ENCODE data around the gene EPHX1.
"Not testable (repeated sequence)": the region's sequence is repeated elsewhere in the genome, so short reads cannot be mapped to it uniquely, and the experiment has no call there.

EPHX1 gene

DNA sequence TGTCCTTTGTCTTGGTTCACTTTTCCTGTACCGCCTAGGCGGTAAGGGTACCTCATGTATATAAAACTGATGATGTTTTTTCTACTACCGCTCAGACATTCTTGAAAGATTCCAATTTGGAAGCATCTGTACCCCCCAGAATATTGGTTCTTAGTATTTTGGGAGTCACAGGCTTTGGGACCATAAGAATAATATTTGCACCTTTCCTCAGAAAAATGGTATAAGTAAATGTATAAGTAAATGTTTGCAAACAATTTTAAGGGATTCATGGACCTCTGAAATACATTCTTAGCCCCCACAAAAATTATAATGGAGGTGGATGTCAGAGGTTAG lies 31.6 kb upstream of the EPHX1 start:
- TF ChIP-seq, protein P1, sequence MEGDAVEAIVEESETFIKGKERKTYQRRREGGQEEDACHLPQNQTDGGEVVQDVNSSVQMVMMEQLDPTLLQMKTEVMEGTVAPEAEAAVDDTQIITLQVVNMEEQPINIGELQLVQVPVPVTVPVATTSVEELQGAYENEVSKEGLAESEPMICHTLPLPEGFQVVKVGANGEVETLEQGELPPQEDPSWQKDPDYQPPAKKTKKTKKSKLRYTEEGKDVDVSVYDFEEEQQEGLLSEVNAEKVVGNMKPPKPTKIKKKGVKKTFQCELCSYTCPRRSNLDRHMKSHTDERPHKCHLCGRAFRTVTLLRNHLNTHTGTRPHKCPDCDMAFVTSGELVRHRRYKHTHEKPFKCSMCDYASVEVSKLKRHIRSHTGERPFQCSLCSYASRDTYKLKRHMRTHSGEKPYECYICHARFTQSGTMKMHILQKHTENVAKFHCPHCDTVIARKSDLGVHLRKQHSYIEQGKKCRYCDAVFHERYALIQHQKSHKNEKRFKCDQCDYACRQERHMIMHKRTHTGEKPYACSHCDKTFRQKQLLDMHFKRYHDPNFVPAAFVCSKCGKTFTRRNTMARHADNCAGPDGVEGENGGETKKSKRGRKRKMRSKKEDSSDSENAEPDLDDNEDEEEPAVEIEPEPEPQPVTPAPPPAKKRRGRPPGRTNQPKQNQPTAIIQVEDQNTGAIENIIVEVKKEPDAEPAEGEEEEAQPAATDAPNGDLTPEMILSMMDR (IDR thresholded peaks at IDR 0.05; ENCODE audit: low read depth, low read length, poor library complexity, severe bottlenecking) = no peak
- TF ChIP-seq EZH2phosphoT487 (IDR thresholded peaks at IDR 0.05; ENCODE audit: borderline replicate concordance, low read length) = no peak
- Histone ChIP-seq H3K27ac (ENCODE audit: low read depth, low read length) (peak overlapping the region; percentile 75), H3K36me3 (ENCODE audit: control insufficient read depth, low read length) (peaks cover 51% of the 10 kb centered on the region), H3K79me2 (ENCODE audit: control insufficient read depth, low read length) (peaks cover 61% of the 10 kb centered on the region), H3F3A (ENCODE audit: control insufficient read depth, insufficient read depth) (no peaks in the 10 kb centered on the region; the same call in 1 of the 2 replicates), H3K9me3 (ENCODE audit: control insufficient read depth, insufficient read depth, low read length) (no peaks in the 10 kb centered on the region), H3K27me3 (ENCODE audit: control insufficient read depth, low read length) (no peaks in the 10 kb centered on the region), H3K9me2 (replicated peaks; ENCODE audit: control insufficient read depth, low read length) (no peaks in the 10 kb centered on the region), H3K4me2 (ENCODE audit: low read length) (peak overlapping the region; percentile 64), H3K4me1 (ENCODE audit: control insufficient read depth, low read length) (peaks cover 53% of the 10 kb centered on the region), H4K20me1 (ENCODE audit: control insufficient read depth, insufficient read depth, low read depth, low read length) (peaks cover 23% of the 10 kb centered on the region), H3K4me3 (ENCODE audit: low read length) (peak overlapping the region; percentile 87)

DNA sequence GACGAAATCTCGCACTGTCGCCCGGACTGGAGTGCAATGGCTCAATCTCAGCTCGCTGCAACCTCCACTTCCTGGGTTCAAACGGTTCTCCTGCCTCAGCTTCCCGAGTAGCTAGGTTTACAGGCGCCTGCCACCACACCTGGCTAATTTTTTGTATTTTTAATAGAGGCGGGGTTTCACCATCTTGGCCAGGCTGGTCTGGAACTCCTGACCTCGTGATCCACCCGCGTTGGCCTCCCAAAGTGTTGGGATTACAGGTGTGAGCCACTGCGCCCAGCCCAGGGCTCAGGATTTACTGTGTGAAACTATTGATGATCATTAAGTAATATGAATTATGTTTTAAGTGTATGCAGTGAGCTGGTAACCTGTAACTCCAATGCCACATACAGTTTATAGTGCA lies 30.8 kb upstream of the EPHX1 start:
- Histone ChIP-seq H3K4me2 (ENCODE audit: low read length) (peak overlapping the region; percentile 64), H3K36me3 (ENCODE audit: control insufficient read depth, low read length) (peaks cover 59% of the 10 kb centered on the region), H3K79me2 (ENCODE audit: control insufficient read depth, low read length) (peaks cover 69% of the 10 kb centered on the region), H4K20me1 (ENCODE audit: control insufficient read depth, insufficient read depth, low read depth, low read length) (peaks cover 26% of the 10 kb centered on the region), H3K4me1 (ENCODE audit: control insufficient read depth, low read length) (peaks cover 53% of the 10 kb centered on the region), H3K4me3 (ENCODE audit: low read length) (peak overlapping the region; percentile 87)
- not testable (repeated sequence) for H3K27ac ChIP-seq (ENCODE audit: low read depth, low read length); H3K9me3 ChIP-seq (ENCODE audit: control insufficient read depth, insufficient read depth, low read length); H3K9me2 ChIP-seq (replicated peaks; ENCODE audit: control insufficient read depth, low read length); H3F3A ChIP-seq (ENCODE audit: control insufficient read depth, insufficient read depth); H3K27me3 ChIP-seq (ENCODE audit: control insufficient read depth, low read length)

DNA sequence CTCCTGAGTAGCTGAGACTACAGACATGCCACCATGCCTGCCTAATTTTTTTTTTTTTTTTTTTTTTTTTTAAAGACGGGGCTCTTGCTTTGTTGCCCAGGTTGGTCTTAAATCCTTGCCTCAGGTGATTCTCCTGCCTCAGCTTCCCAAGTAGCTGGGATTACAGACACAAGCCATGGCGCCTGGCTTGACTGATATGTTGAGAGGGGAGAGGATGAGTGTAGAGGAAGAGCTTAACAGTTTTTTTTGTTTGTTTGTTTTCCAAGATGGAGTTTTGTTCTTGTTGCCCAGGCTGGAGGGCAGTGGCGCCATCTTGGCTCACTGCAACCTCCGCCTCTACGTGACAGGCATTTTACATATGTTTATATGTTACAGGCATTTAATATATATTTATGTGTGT lies 29.8 kb upstream of the EPHX1 start:
- no peaks in the 10 kb centered on the region for H3K9me3 ChIP-seq (ENCODE audit: control insufficient read depth, insufficient read depth, low read length)
- peaks cover 65% of the 10 kb centered on the region for H3K36me3 ChIP-seq (ENCODE audit: control insufficient read depth, low read length)
- H3K9me2 ChIP-seq (replicated peaks; ENCODE audit: control insufficient read depth, low read length) = no peaks in the 10 kb centered on the region
- peaks cover 77% of the 10 kb centered on the region for H3K79me2 ChIP-seq (ENCODE audit: control insufficient read depth, low read length)
- no peaks in the 10 kb centered on the region; the same call in 1 of the 2 replicates for H3F3A ChIP-seq (ENCODE audit: control insufficient read depth, insufficient read depth)
- TF ChIP-seq, protein P1 (IDR thresholded peaks at IDR 0.05; ENCODE audit: low read depth, low read length, poor library complexity, severe bottlenecking) = no peak
- no peak for TF ChIP-seq EZH2phosphoT487 (IDR thresholded peaks at IDR 0.05; ENCODE audit: borderline replicate concordance, low read length)
- H3K27me3 ChIP-seq (ENCODE audit: control insufficient read depth, low read length) = no peaks in the 10 kb centered on the region
- peaks cover 52% of the 10 kb centered on the region for H3K4me1 ChIP-seq (ENCODE audit: control insufficient read depth, low read length)
- H3K27ac ChIP-seq (ENCODE audit: low read depth, low read length) = no peak overlapping the region
- 0 out of 2 replicates have a peak overlapping the region, but pooled peaks have one; percentile 87 for H3K4me3 ChIP-seq (ENCODE audit: low read length)
- peaks cover 26% of the 10 kb centered on the region for H4K20me1 ChIP-seq (ENCODE audit: control insufficient read depth, insufficient read depth, low read depth, low read length)
- H3K4me2 ChIP-seq (ENCODE audit: low read length) = peak overlapping the region; percentile 64

DNA sequence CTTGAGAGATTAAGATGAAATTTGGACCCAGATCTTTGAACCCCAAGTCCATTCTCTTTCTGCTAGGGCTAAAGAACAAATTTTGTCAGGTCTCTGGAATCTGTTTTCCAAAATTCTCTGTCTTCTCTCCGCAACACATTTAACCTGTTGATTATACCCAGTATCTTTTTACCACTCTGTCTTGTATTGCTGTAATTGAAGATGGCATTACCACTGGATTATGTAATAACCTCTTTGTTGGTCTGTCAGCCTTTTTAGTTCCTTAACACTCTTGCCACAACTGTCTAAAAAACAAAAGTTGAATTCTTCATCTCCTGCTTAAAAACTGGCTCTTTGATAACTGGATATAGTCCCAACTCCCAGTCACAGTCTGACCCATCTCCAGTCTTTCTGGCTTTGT lies 29.3 kb upstream of the EPHX1 start:
- H3K4me3 ChIP-seq (ENCODE audit: low read length) = peak overlapping the region; percentile 13; the same call in 1 of the 2 replicates
- peak overlapping the region; percentile 11; the same call in 1 of the 2 replicates for H3K4me2 ChIP-seq (ENCODE audit: low read length)
- peaks cover 68% of the 10 kb centered on the region for H3K36me3 ChIP-seq (ENCODE audit: control insufficient read depth, low read length)
- peaks cover 47% of the 10 kb centered on the region for H3K4me1 ChIP-seq (ENCODE audit: control insufficient read depth, low read length)
- peaks cover 78% of the 10 kb centered on the region for H3K79me2 ChIP-seq (ENCODE audit: control insufficient read depth, low read length)
- TF ChIP-seq EZH2phosphoT487 (IDR thresholded peaks at IDR 0.05; ENCODE audit: borderline replicate concordance, low read length) = no peak
- TF ChIP-seq, protein P1 (IDR thresholded peaks at IDR 0.05; ENCODE audit: low read depth, low read length, poor library complexity, severe bottlenecking) = no peak
- no peaks in the 10 kb centered on the region; the same call in 1 of the 2 replicates for H3F3A ChIP-seq (ENCODE audit: control insufficient read depth, insufficient read depth)
- no peaks in the 10 kb centered on the region for H3K9me3 ChIP-seq (ENCODE audit: control insufficient read depth, insufficient read depth, low read length)
- no peak overlapping the region for H3K27ac ChIP-seq (ENCODE audit: low read depth, low read length)
- H4K20me1 ChIP-seq (ENCODE audit: control insufficient read depth, insufficient read depth, low read depth, low read length) = peaks cover 26% of the 10 kb centered on the region
- H3K9me2 ChIP-seq (replicated peaks; ENCODE audit: control insufficient read depth, low read length) = no peaks in the 10 kb centered on the region
- no peaks in the 10 kb centered on the region for H3K27me3 ChIP-seq (ENCODE audit: control insufficient read depth, low read length)

DNA sequence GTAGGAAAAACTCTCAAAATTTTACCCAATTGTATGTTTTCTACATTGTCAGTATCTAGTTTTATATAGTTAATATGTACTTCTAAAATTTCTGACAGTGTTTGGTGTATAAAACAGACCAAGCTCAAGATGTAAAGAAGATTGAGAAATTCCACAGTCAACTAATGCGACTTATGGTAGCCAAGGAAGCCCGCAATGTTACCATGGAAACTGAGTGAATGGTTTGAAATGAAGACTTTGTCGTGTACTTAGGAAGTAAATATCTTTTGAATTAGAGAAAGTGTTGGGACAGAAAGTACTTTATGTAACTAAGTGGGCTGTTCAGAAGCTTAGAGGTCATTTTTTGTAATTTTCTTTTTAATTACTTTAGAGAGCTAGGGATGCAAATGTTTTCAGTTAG lies 20.8 kb upstream of the EPHX1 start:
- not testable (repeated sequence) for H3K27ac ChIP-seq (ENCODE audit: low read depth, low read length); H3F3A ChIP-seq (ENCODE audit: control insufficient read depth, insufficient read depth); H3K4me3 ChIP-seq (ENCODE audit: low read length); H3K4me2 ChIP-seq (ENCODE audit: low read length); H3K9me2 ChIP-seq (replicated peaks; ENCODE audit: control insufficient read depth, low read length); H4K20me1 ChIP-seq (ENCODE audit: control insufficient read depth, insufficient read depth, low read depth, low read length); H3K9me3 ChIP-seq (ENCODE audit: control insufficient read depth, insufficient read depth, low read length); H3K27me3 ChIP-seq (ENCODE audit: control insufficient read depth, low read length); H3K4me1 ChIP-seq (ENCODE audit: control insufficient read depth, low read length)
- H3K36me3 ChIP-seq (ENCODE audit: control insufficient read depth, low read length) = peaks cover 70% of the 10 kb centered on the region
- peaks cover 31% of the 10 kb centered on the region for H3K79me2 ChIP-seq (ENCODE audit: control insufficient read depth, low read length)

Data from DOHH2 (cell line).